Uterus (tissue), 4 donors: Measurements from ENCODE around the gene CXXC1. TPM values are rescaled to one million over a fixed set of nuclear protein-coding genes. Genes with fewer than 3 reads are reported as not detected.
"Not testable (repeated sequence)": the region's sequence is repeated elsewhere in the genome, so short reads cannot be mapped to it uniquely, and the experiment has no call there.

Experiments used
- DNase-seq, 2 donors: peaks; one replicate each; pipeline ENCODE4 v3.0.0-alpha.2; 2019 to 2020
- H3K27ac ChIP-seq, 2 donors: fragments of 200-600 bp; sonication (generic); 1 replicate in 1 of 2; 2 replicates in 1 of 2; pipeline ENCODE4 v1.5.1; 2016 to 2018
- H3K27me3 ChIP-seq, 2 donors: fragments of 200-600 bp; sonication (generic); one replicate each; pipeline ENCODE4 v1.5.1; 2018 to 2019; ENCODE audit warnings: control low read depth in 1 of 2
- H3K36me3 ChIP-seq, 2 donors: fragments of 200-600 bp; sonication (generic); one replicate each; pipeline ENCODE4 v1.5.1; 2019; ENCODE audit warnings: control low read depth in 1 of 2
- H3K4me1 ChIP-seq, 2 donors: fragments of 200-600 bp; sonication (generic); one replicate each; pipeline ENCODE4 v1.5.1; 2018 to 2019; ENCODE audit warnings: control low read depth in 1 of 2
- H3K4me3 ChIP-seq, 2 donors: fragments of 200-600 bp; sonication (generic); 1 replicate in 1 of 2; 2 replicates in 1 of 2; pipeline ENCODE4 v1.5.1; 2018 to 2019; ENCODE audit warnings: mild to moderate bottlenecking in 1 of 2
- H3K9me3 ChIP-seq, 2 donors: fragments of 200-600 bp; sonication (generic); one replicate each; pipeline ENCODE4 v1.5.1; 2019; ENCODE audit warnings: control low read depth in 1 of 2
- CTCF ChIP-seq, 4 experiments: fragments of 200-600 bp in 2 of 4; fragments of 450-650 bp in 2 of 4; sonication (generic) in 2 of 4; IDR thresholded peaks; one replicate each; pipeline ENCODE4 v1.5.1; 2016 to 2019; ENCODE audit warnings: antibody characterized with exemption in 4 of 4, mild to moderate bottlenecking in 2 of 4, moderate library complexity in 1 of 4
- POLR2A ChIP-seq, 2 donors: fragments of 450-650 bp; IDR thresholded peaks; one replicate each; pipeline ENCODE4 v1.6.1; 2016; ENCODE audit warnings: antibody characterized with exemption in 2 of 2, mild to moderate bottlenecking in 1 of 2, moderate library complexity in 1 of 2
- intact Hi-C: fragments of 100-400 bp; cut with DNase I; formaldehyde crosslinking; loops from one replicate; pipeline ENCODE4 v1.15.1; 2023; ENCODE audit warnings: low total_unique reads
- total RNA-seq, 4 donors: library from RNA; depleted of rRNA in 3 of 4; stranded (reverse); fragments of >200 nt in 3 of 4; gene quantifications; one replicate each; pipeline versions ENCODE4 v1.1.0 to v1.2.4, GENCODE V29; 2014 to 2023
- donor health status: DM: yes; HTN: yes; CAD: no.

Gene CXXC1
- total RNA-seq, 4 donors from 2014 or later, result 54.1 to 85.1 (median 70.4) TPM

- H3K27ac ChIP-seq, result peak within 1 kb of the TSS in 1 of 2 donors; percentile 14
- no peaks in the 10 kb centered on the region for H3K36me3 ChIP-seq
- no peak for TF ChIP-seq POLR2A (IDR thresholded peaks at IDR 0.05)
- no peak for TF ChIP-seq CTCF (IDR thresholded peaks at IDR 0.05)
- DNase-seq, result peak; percentile 86 to 88
- peak within 1 kb of the TSS; percentile 63 to 68 for H3K4me3 ChIP-seq
- intact Hi-C loops, result no loop called here
- no peaks in the 10 kb centered on the region for H3K27me3 ChIP-seq
- H3K9me3 ChIP-seq, result no peaks in the 10 kb centered on the region
- peaks cover 0 to 4% of the 10 kb centered on the region in 2 donors for H3K4me1 ChIP-seq
Measured at GRCh38 chr18:50266248-50266704, 21.2 kb downstream of the CXXC1 start, which contains the start of gene CFAP53. Gene CFAP53, minus strand, starts transcription at chr18:50266495. Its CDS starts 91 bp downstream, at chr18:50266404.

- intact Hi-C loops, result no loop called here
- no peak for TF ChIP-seq POLR2A (IDR thresholded peaks at IDR 0.05)
- peaks cover 0 to 4% of the 10 kb centered on the region in 2 donors for H3K4me1 ChIP-seq
- DNase-seq, result no peak
- no peaks in the 10 kb centered on the region for H3K9me3 ChIP-seq
- no peak overlapping the region for H3K4me3 ChIP-seq
- H3K27me3 ChIP-seq, result no peaks in the 10 kb centered on the region
- no peak overlapping the region for H3K27ac ChIP-seq
- no peaks in the 10 kb centered on the region for H3K36me3 ChIP-seq
Measured at GRCh38 chr18:50262977-50263376, 24.5 kb downstream of the CXXC1 start.

- no peak for DNase-seq
- TF ChIP-seq CTCF (IDR thresholded peaks at IDR 0.05) (no peak), POLR2A (IDR thresholded peaks at IDR 0.05) (no peak)
Measured at GRCh38 chr18:50250935-50251334, 36.6 kb downstream of the CXXC1 start.

GRCh38 chr18:50249576-50249975 is 37.9 kb downstream of the CXXC1 start:
- no peaks in the 10 kb centered on the region for H3K4me1 ChIP-seq
- no peak overlapping the region for H3K27ac ChIP-seq
- H3K27me3 ChIP-seq, result no peaks in the 10 kb centered on the region
- no peaks in the 10 kb centered on the region for H3K9me3 ChIP-seq
- H3K36me3 ChIP-seq, result no peaks in the 10 kb centered on the region
- no peak for DNase-seq
- intact Hi-C loops, result no loop called here
- H3K4me3 ChIP-seq, result no peak overlapping the region
- TF ChIP-seq POLR2A (IDR thresholded peaks at IDR 0.05) (no peak), CTCF (IDR thresholded peaks at IDR 0.05) (no peak)

More at GRCh38 chr18:50250935-50251334, 36.6 kb downstream of the CXXC1 start:
- Histone ChIP-seq H3K27ac (no peak overlapping the region), H3K9me3 (no peaks in the 10 kb centered on the region), H3K4me1 (no peaks in the 10 kb centered on the region), H3K36me3 (no peaks in the 10 kb centered on the region), H3K27me3 (no peaks in the 10 kb centered on the region), H3K4me3 (no peak overlapping the region)
- intact Hi-C loops, result no loop called here

GRCh38 chr18:50247561-50247960 is 39.9 kb downstream of the CXXC1 start:
- TF ChIP-seq CTCF (IDR thresholded peaks at IDR 0.05) (no peak), POLR2A (IDR thresholded peaks at IDR 0.05) (no peak)
- intact Hi-C loops, result no loop called here

GRCh38 chr18:50241768-50242167 is 45.7 kb downstream of the CXXC1 start:
- H3K27me3 ChIP-seq, DNase-seq, H3K27ac ChIP-seq, H3K4me3 ChIP-seq, H3K9me3 ChIP-seq, intact Hi-C loops, H3K4me1 ChIP-seq, H3K36me3 ChIP-seq: not testable (repeated sequence)

More at GRCh38 chr18:50247561-50247960, 39.9 kb downstream of the CXXC1 start:
- no peaks in the 10 kb centered on the region for H3K36me3 ChIP-seq
- no peaks in the 10 kb centered on the region for H3K4me1 ChIP-seq
- no peaks in the 10 kb centered on the region for H3K27me3 ChIP-seq
- H3K9me3 ChIP-seq, result no peaks in the 10 kb centered on the region
- no peak for DNase-seq
- H3K27ac ChIP-seq, result no peak overlapping the region
- no peak overlapping the region for H3K4me3 ChIP-seq
